Neural progenitor cell (in vitro differentiated cells): Measurements from ENCODE around the gene SMC5.

Source experiments
- EZH2 ChIP-seq: fragments of 200-600 bp; sonication (generic); IDR thresholded peaks from 2 replicates; pipeline ENCODE4 v1.6.1; 2017; ENCODE audit warnings: antibody characterized with exemption, mild to moderate bottlenecking, moderate library complexity
- EZH2phosphoT487 ChIP-seq: fragments of 200-600 bp; sonication (generic); IDR thresholded peaks from 2 replicates; pipeline ENCODE4 v1.6.1; 2017; ENCODE audit warnings: antibody characterized with exemption
- TF ChIP-seq, protein P1 (sequence below): fragments of 200-600 bp; sonication (generic); IDR thresholded peaks from 2 replicates; pipeline ENCODE4 v1.5.1; 2017; ENCODE audit warnings: antibody characterized with exemption, mild to moderate bottlenecking

- TF ChIP-seq EZH2 (no peak), EZH2phosphoT487 (no peak)
- TF ChIP-seq, protein P1, sequence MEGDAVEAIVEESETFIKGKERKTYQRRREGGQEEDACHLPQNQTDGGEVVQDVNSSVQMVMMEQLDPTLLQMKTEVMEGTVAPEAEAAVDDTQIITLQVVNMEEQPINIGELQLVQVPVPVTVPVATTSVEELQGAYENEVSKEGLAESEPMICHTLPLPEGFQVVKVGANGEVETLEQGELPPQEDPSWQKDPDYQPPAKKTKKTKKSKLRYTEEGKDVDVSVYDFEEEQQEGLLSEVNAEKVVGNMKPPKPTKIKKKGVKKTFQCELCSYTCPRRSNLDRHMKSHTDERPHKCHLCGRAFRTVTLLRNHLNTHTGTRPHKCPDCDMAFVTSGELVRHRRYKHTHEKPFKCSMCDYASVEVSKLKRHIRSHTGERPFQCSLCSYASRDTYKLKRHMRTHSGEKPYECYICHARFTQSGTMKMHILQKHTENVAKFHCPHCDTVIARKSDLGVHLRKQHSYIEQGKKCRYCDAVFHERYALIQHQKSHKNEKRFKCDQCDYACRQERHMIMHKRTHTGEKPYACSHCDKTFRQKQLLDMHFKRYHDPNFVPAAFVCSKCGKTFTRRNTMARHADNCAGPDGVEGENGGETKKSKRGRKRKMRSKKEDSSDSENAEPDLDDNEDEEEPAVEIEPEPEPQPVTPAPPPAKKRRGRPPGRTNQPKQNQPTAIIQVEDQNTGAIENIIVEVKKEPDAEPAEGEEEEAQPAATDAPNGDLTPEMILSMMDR = no peak
Observed at GRCh38 chr9:70260606-70261005, 1.8 kb downstream of the SMC5 start.
